GM12865 (cell line): ENCODE measurements around the gene SESN2.
A peak's percentile ranks its signal among the peaks of the same experiment; 100 is the strongest.

ENCODE experiments used
- DNase-seq: peaks from one replicate; pipeline ENCODE4 v3.0.0; 2010; ENCODE audit warnings: low read depth
- H3K4me3 ChIP-seq: 2 replicates; pipeline ENCODE4 v1.5.1; 2011; ENCODE audit warnings: mild to moderate bottlenecking, low read depth, low read length, control low read depth
- CTCF ChIP-seq: IDR thresholded peaks from 2 replicates; pipeline ENCODE4 v1.5.1; 2011; ENCODE audit warnings: low read length, control low read depth, low read depth, inconsistent platforms; ENCODE audit not compliant: insufficient read depth; ENCODE audit errors: missing control alignments

SESN2 gene

GRCh38 chr1:28328228-28328648 lies 68.9 kb downstream of the SESN2 start:
- no peak for TF ChIP-seq CTCF
- H3K4me3 ChIP-seq: peak overlapping the region; percentile 81
- no peak for DNase-seq

GRCh38 chr1:28329395-28330153 lies 70.3 kb downstream of the SESN2 start:
- peak overlapping the region; percentile 81 for H3K4me3 ChIP-seq
- no peak for TF ChIP-seq CTCF
- peak; percentile 65 for DNase-seq
